WI38 (cell line): ENCODE data around the gene CIAPIN1.

Source experiments
- H3K4me3 ChIP-seq: 2 replicates; pipeline ENCODE4 v1.5.1; 2011; ENCODE audit warnings: low read depth, mild to moderate bottlenecking, control low read depth, low read length
- TF ChIP-seq, protein P1 (sequence below): IDR thresholded peaks from 2 replicates; pipeline ENCODE4 v1.5.1; 2012; ENCODE audit warnings: low read depth, mild to moderate bottlenecking, control low read depth, low read length

The CIAPIN1 gene

DNA sequence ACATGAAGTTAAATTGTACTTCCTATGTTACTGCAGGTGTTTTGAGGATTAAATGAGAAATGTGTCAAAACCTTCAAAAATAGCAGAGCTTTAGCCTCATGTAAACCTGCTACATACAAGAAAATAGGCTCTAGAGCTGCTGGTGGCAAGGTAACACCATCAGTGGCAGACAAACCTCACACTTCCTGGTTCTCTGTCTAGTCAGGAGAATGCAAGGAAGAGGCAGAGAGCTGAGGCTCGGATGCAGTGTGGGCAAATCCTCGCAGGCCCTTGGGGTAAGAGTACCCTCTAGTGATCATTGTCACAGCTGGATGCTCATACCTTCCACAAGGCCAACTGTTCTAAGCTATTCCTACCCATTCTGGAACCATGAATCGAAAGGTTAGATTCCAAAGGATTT lies 14.2 kb downstream of the CIAPIN1 start:
- TF ChIP-seq, protein P1, sequence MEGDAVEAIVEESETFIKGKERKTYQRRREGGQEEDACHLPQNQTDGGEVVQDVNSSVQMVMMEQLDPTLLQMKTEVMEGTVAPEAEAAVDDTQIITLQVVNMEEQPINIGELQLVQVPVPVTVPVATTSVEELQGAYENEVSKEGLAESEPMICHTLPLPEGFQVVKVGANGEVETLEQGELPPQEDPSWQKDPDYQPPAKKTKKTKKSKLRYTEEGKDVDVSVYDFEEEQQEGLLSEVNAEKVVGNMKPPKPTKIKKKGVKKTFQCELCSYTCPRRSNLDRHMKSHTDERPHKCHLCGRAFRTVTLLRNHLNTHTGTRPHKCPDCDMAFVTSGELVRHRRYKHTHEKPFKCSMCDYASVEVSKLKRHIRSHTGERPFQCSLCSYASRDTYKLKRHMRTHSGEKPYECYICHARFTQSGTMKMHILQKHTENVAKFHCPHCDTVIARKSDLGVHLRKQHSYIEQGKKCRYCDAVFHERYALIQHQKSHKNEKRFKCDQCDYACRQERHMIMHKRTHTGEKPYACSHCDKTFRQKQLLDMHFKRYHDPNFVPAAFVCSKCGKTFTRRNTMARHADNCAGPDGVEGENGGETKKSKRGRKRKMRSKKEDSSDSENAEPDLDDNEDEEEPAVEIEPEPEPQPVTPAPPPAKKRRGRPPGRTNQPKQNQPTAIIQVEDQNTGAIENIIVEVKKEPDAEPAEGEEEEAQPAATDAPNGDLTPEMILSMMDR, result no peak
- no peak overlapping the region for H3K4me3 ChIP-seq

DNA sequence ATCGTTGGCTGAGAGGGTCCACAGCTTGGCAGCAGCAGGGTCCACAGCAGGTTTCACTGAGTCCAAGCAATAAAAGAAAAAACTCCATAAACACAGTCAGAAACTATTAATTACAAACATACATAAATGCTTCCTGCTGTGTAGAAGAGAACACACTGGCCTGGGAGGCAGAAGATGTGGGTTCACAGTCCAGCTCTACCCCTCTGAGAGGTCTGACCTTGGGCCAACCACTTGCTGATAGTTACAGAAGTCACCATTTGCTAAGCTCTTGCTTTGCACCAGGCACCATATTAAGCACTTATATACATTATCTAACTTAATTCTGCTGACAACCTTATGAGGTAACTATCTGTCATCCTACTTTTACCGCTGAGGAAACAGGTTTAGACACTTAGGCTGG lies 14.7 kb downstream of the CIAPIN1 start:
- TF ChIP-seq, protein P1, result no peak
- no peak overlapping the region for H3K4me3 ChIP-seq

DNA sequence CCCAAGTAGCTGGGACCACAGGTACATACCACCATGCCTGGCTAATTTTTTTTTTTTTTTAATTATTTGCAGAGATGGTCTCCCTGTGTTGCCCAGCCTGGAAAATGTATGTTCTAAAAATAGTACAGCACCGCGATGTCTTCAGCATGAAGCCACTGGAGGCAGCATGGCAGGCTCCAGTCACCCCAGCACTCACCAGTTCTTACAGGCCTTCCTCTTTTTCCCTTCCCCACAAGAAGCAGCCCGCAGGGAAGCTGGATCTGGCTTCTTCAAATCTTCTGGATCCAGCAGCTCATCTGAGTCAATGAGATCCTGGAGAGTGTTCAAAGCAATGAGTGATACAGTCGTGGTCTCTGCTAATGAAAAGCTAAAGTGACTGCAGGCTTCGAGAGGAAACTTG lies 16.2 kb downstream of the CIAPIN1 start:
- no peak overlapping the region for H3K4me3 ChIP-seq
- TF ChIP-seq, protein P1, result no peak

DNA sequence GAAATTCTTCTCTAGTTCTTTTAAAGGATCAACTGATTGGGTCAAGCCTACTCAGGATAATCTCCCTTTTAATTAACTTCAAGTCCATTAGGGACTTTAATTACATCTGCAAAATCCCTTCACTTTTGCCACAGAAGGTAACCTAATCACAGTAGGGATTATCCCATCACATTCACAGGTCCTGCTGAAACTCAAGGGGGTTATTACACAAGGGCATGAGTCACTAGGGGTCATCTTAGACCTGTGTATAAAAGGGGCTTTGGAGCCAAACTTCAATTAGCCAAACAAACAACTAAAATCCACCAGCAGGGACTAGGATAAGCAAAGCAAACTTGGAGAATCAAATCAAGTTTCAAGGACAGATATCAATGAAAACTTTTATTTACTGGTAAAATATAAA lies 19.4 kb downstream of the CIAPIN1 start:
- TF ChIP-seq, protein P1, result no peak
- no peak overlapping the region for H3K4me3 ChIP-seq

DNA sequence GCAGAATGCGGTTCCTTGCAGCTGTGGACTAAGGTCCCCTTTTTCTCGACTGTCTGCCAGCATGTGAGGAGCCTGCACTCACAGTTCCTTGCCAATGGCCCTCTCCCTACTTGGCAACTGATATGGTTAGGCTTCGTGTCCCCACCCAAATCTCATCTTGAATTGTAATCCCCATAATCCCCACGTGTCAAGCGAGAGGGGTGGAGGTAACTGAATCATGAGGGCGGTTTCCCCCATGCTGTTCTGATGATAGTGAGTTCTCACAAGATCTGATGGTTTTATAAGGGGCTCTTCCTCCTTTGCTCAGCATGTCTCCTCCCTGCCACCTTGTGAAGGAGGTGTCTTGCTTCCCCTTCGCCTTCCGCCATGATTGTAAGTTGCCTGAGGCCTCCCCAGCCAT lies 19.9 kb downstream of the CIAPIN1 start:
- no peak overlapping the region for H3K4me3 ChIP-seq
- TF ChIP-seq, protein P1, result no peak

DNA sequence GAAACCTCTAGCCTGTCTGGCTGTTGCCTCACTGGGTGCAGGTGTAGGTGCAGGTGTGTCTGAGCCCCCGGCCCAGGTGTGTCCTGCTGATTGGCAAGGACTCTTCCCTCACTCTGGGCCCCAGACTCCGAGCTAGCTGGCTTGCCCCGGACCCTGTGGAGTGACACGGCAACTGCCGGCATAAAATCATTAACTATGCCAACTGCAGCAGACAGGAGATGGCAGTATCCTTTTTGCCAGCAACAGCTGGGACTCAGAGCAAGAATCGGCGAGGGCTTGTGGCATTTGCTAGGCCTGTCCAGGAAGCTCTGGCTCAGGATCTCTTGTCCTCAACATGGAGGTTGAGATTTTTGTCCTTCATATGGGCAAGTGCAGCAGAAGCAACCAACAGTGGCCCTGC lies 20.8 kb downstream of the CIAPIN1 start:
- TF ChIP-seq, protein P1, result no peak
- no peak overlapping the region for H3K4me3 ChIP-seq

DNA sequence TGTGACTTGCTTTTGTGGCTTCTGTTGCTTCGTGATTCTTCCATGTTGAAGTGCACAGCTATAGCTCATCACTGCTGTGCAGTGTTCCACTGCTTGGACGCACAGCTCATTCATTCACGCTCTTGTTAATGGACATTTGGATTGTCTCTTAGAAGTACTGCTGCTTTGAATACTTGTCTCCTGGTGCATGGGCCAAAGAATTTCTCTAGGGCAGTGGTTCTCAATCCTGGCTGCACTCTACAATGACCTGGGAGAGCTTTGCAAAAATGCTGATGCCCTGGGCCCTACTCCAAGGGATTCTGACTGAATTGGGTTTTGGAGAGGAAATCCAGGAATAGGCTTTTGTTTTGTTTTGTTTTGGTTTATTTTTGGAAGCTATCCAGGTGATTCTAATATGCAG lies 22.6 kb downstream of the CIAPIN1 start:
- TF ChIP-seq, protein P1, result no peak
- H3K4me3 ChIP-seq, result no peak overlapping the region
